Ascending aorta (tissue), 2 donors: ENCODE results near the gene EIF2A. TPM values are rescaled to one million over a fixed set of nuclear protein-coding genes. Genes with fewer than 3 reads are reported as not detected.

ENCODE experiments used
- DNase-seq, 2 donors: peaks; one replicate each; pipeline ENCODE4 v3.0.0-alpha.2; 2019; ENCODE audit warnings: low spot score in 2 of 2
- H3K27ac ChIP-seq, 2 donors: fragments of 200-600 bp; sonication (generic); one replicate each; pipeline ENCODE4 v1.5.1; 2016 to 2017; ENCODE audit warnings: mild to moderate bottlenecking in 1 of 2
- H3K27me3 ChIP-seq: fragments of 200-600 bp; sonication (generic); one replicate; pipeline ENCODE4 v1.5.1; 2017
- H3K36me3 ChIP-seq, 2 donors: fragments of 200-600 bp; sonication (generic); one replicate each; pipeline ENCODE4 v1.5.1; 2016
- H3K4me1 ChIP-seq, 2 donors: fragments of 200-600 bp; sonication (generic); one replicate each; pipeline ENCODE4 v1.5.1; 2016 to 2017; ENCODE audit warnings: mild to moderate bottlenecking in 1 of 2
- H3K4me3 ChIP-seq, 2 donors: fragments of 200-600 bp; sonication (generic); one replicate each; pipeline ENCODE4 v1.5.1; 2016 to 2017; ENCODE audit warnings: mild to moderate bottlenecking in 1 of 2
- H3K9me3 ChIP-seq, 2 donors: fragments of 200-600 bp; sonication (generic); one replicate each; pipeline ENCODE4 v1.5.1; 2016
- intact Hi-C: fragments of 100-400 bp; cut with DNase I; formaldehyde crosslinking; loops from one replicate; pipeline ENCODE4 v1.15.1; 2023
- total RNA-seq: library from RNA; depleted of rRNA; stranded (reverse); fragments of >200 nt; gene quantifications from one replicate; pipeline ENCODE4 v1.1.0, GENCODE V29; 2016
- TF ChIP-seq, protein P1 (sequence below), 3 experiments: fragments of 200-600 bp in 2 of 3; fragments of 450-650 bp in 1 of 3; sonication (generic) in 2 of 3; IDR thresholded peaks; one replicate each; pipeline ENCODE4 v1.5.1; 2016 to 2019; ENCODE audit warnings: antibody characterized with exemption in 3 of 3, mild to moderate bottlenecking in 1 of 3, moderate library complexity in 1 of 3

Gene EIF2A
- total RNA-seq, 1 donor from 2014 or later: 83.2 TPM

DNA sequence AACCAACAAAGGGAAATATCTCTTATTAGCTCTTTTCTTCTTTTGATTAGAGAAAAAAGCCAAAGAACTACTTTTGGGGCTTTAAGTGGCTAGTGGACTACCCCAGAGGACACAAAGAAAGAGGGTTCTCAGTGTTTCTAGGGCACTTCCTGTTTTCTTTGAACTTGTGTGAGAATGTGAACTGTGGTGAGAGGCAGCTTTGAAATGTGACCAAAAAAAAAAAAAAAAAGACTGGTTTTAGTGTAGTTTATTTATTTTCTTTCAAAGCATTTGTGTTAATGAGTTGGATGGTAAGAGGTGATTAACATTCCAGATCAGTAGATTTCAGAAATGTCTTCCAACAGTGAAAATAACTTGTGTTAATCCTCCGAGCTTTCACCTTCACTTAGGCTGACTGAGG lies 88.9 kb downstream of the EIF2A start:
- intact Hi-C loops: no loop called here
- Histone ChIP-seq H3K36me3 (peaks cover 0 to 8% of the 10 kb centered on the region in 2 donors), H3K4me1 (no peaks in the 10 kb centered on the region), H3K4me3 (no peak overlapping the region), H3K27ac (no peak overlapping the region), H3K27me3 (no peaks in the 10 kb centered on the region), H3K9me3 (no peaks in the 10 kb centered on the region)
- DNase-seq: no peak
- TF ChIP-seq, protein P1, sequence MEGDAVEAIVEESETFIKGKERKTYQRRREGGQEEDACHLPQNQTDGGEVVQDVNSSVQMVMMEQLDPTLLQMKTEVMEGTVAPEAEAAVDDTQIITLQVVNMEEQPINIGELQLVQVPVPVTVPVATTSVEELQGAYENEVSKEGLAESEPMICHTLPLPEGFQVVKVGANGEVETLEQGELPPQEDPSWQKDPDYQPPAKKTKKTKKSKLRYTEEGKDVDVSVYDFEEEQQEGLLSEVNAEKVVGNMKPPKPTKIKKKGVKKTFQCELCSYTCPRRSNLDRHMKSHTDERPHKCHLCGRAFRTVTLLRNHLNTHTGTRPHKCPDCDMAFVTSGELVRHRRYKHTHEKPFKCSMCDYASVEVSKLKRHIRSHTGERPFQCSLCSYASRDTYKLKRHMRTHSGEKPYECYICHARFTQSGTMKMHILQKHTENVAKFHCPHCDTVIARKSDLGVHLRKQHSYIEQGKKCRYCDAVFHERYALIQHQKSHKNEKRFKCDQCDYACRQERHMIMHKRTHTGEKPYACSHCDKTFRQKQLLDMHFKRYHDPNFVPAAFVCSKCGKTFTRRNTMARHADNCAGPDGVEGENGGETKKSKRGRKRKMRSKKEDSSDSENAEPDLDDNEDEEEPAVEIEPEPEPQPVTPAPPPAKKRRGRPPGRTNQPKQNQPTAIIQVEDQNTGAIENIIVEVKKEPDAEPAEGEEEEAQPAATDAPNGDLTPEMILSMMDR (IDR thresholded peaks at IDR 0.05): no peak

Other genes starting within 250 kb of the EIF2A start
- 17.9 TPM for gene TSC22D2, start 138.5 kb upstream of the EIF2A start, total RNA-seq
- gene SERP1, start 291 bp upstream of the EIF2A start, total RNA-seq: 237 TPM
- gene SELENOT, start 56.5 kb downstream of the EIF2A start, total RNA-seq: 112 TPM
- gene ERICH6, start 157.1 kb downstream of the EIF2A start, total RNA-seq: not detected
- gene SIAH2, start 216.4 kb downstream of the EIF2A start, total RNA-seq: 50.9 TPM